Gastroesophageal sphincter (tissue), 4 donors: ENCODE measurements around the gene THRB. TPM values are rescaled to one million over a fixed set of nuclear protein-coding genes. Genes with fewer than 3 reads are reported as not detected.
A peak's percentile ranks its signal among the peaks of the same experiment; 100 is the strongest.

Experiments used
- ATAC-seq: fragments of 150-250 bp; one replicate; pipeline ENCODE4 v1.9.1; 2016; ENCODE audit warnings: mild to moderate bottlenecking, moderate library complexity
- H3K27ac ChIP-seq, 4 donors: fragments of 200-600 bp; sonication (generic) in 3 of 4; 1 replicate in 3 of 4; 2 replicates in 1 of 4; pipeline ENCODE4 v1.5.1; 2016 to 2019
- H3K27me3 ChIP-seq: fragments of 200-600 bp; sonication (generic); one replicate; pipeline ENCODE4 v1.5.1; 2019
- H3K36me3 ChIP-seq, 2 donors: fragments of 200-600 bp; sonication (generic); one replicate each; pipeline ENCODE4 v1.5.1; 2019; ENCODE audit warnings: control low read depth in 1 of 2
- H3K4me1 ChIP-seq, 3 donors: fragments of 200-600 bp; sonication (generic); 1 replicate in 2 of 3; 2 replicates in 1 of 3; pipeline ENCODE4 v1.5.1; 2016 to 2019; ENCODE audit warnings: control low read depth in 2 of 3
- H3K4me3 ChIP-seq, 2 donors: fragments of 200-600 bp; sonication (generic); one replicate each; pipeline ENCODE4 v1.5.1; 2019; ENCODE audit warnings: mild to moderate bottlenecking in 1 of 2, moderate library complexity in 1 of 2
- H3K9me3 ChIP-seq, 3 donors: fragments of 200-600 bp; sonication (generic); one replicate each; pipeline ENCODE4 v1.5.1; 2017 to 2019; ENCODE audit warnings: control low read depth in 2 of 3
- CTCF ChIP-seq, 4 experiments: fragments of 200-600 bp in 2 of 4; fragments of 450-650 bp in 2 of 4; sonication (generic) in 1 of 4; IDR thresholded peaks; one replicate each; pipeline ENCODE4 v1.5.1; 2017 to 2019; ENCODE audit warnings: antibody characterized with exemption in 4 of 4, mild to moderate bottlenecking in 2 of 4, moderate library complexity in 2 of 4
- EP300 ChIP-seq: sonication (generic); formaldehyde crosslinking; IDR thresholded peaks from one replicate; pipeline ENCODE4 v1.6.1; 2017; ENCODE audit warnings: antibody characterized with exemption, mild to moderate bottlenecking
- POLR2A ChIP-seq, 2 donors: fragments of 450-650 bp; IDR thresholded peaks; one replicate each; pipeline ENCODE4 v1.6.1; 2017; ENCODE audit warnings: antibody characterized with exemption in 2 of 2, mild to moderate bottlenecking in 2 of 2, moderate library complexity in 1 of 2
- POLR2AphosphoS5 ChIP-seq: sonication (generic); formaldehyde crosslinking; IDR thresholded peaks from one replicate; pipeline ENCODE4 v1.6.1; 2017; ENCODE audit warnings: antibody characterized with exemption
- WGBS, 2 donors: methylation state at CpG; one replicate each; pipeline ENCODE4 v1.1.5; 2018; ENCODE audit warnings: low coverage in 1 of 2; 5-methylcytosine and 5-hydroxymethylcytosine counted together
- total RNA-seq, 4 donors: library from RNA; depleted of rRNA; stranded (reverse); fragments of >200 nt; gene quantifications; one replicate each; pipeline ENCODE4 v1.1.0, GENCODE V29; 2016

The THRB gene
- total RNA-seq, 4 donors from 2014 or later = 42.5 to 61.9 (median 55.8) TPM

- ATAC-seq = no peak
- TF ChIP-seq POLR2AphosphoS5 (no peak), EP300 (no peak), POLR2A (IDR thresholded peaks at IDR 0.05) (no peak), CTCF (IDR thresholded peaks at IDR 0.05) (no peak)
- no peak overlapping the region for H3K4me3 ChIP-seq
- H3K27ac ChIP-seq = peak overlapping the region in 1 of 4 donors; percentile 0
- peaks cover 0 to 46% (median 12%) of the 10 kb centered on the region in 3 donors for H3K4me1 ChIP-seq
- no peaks in the 10 kb centered on the region for H3K36me3 ChIP-seq
- H3K9me3 ChIP-seq = no peaks in the 10 kb centered on the region
- WGBS, 2 donors = 80 to 90% methylated on average over 1 of the region's 1 CpG
- no peaks in the 10 kb centered on the region for H3K27me3 ChIP-seq
These were observed 145.2 kb downstream of the THRB start for GRCh38 chr3:24349367-24350019.

- Histone ChIP-seq H3K27ac (peak overlapping the region in 1 of 4 donors; percentile 0), H3K4me3 (no peak overlapping the region), H3K9me3 (no peaks in the 10 kb centered on the region), H3K4me1 (peaks cover 0 to 55% (median 14%) of the 10 kb centered on the region in 3 donors), H3K27me3 (no peaks in the 10 kb centered on the region), H3K36me3 (no peaks in the 10 kb centered on the region)
- WGBS, 2 donors = 89 to 94% methylated on average over 4 of the region's 4 CpGs
- TF ChIP-seq EP300 (no peak), POLR2A (IDR thresholded peaks at IDR 0.05) (no peak), POLR2AphosphoS5 (no peak), CTCF (IDR thresholded peaks at IDR 0.05) (no peak)
- no peak for ATAC-seq
These were observed 146.3 kb downstream of the THRB start for GRCh38 chr3:24348348-24348747.

- Histone ChIP-seq H3K4me1 (peaks cover 5 to 57% (median 10%) of the 10 kb centered on the region in 3 donors), H3K4me3 (no peak overlapping the region), H3K27ac (no peak overlapping the region), H3K36me3 (no peaks in the 10 kb centered on the region), H3K9me3 (no peaks in the 10 kb centered on the region), H3K27me3 (no peaks in the 10 kb centered on the region)
- ATAC-seq = no peak
- TF ChIP-seq EP300 (no peak), POLR2AphosphoS5 (peak; percentile 24)
- whole genome bisulfite sequencing, 2 donors = 20 to 33% methylated on average over 3 of the region's 3 CpGs
These were observed 149.7 kb downstream of the THRB start for GRCh38 chr3:24344784-24345439.

GRCh38 chr3:24343084-24343783 is 151.4 kb downstream of the THRB start:
- Histone ChIP-seq H3K9me3 (no peaks in the 10 kb centered on the region), H3K4me3 (no peak overlapping the region), H3K27ac (no peak overlapping the region), H3K27me3 (no peaks in the 10 kb centered on the region), H3K4me1 (peaks cover 7 to 72% (median 14%) of the 10 kb centered on the region in 3 donors), H3K36me3 (no peaks in the 10 kb centered on the region)
- no peak for TF ChIP-seq CTCF (IDR thresholded peaks at IDR 0.05)
- no peak for TF ChIP-seq POLR2A (IDR thresholded peaks at IDR 0.05)
- TF ChIP-seq POLR2AphosphoS5 = no peak
- TF ChIP-seq EP300 = no peak
- 69 to 82% methylated on average over 3 of the region's 3 CpGs for WGBS, 2 donors
- ATAC-seq = no peak

- no peak overlapping the region for H3K27ac ChIP-seq
- no peaks in the 10 kb centered on the region for H3K36me3 ChIP-seq
- H3K9me3 ChIP-seq = no peaks in the 10 kb centered on the region
- WGBS, 2 donors = 91 to 100% methylated on average over 4 of the region's 4 CpGs
- TF ChIP-seq EP300 (no peak), CTCF (IDR thresholded peaks at IDR 0.05) (no peak), POLR2AphosphoS5 (no peak), POLR2A (IDR thresholded peaks at IDR 0.05) (no peak)
- ATAC-seq = no peak
- H3K27me3 ChIP-seq = no peaks in the 10 kb centered on the region
- H3K4me1 ChIP-seq = peaks cover 7 to 75% (median 14%) of the 10 kb centered on the region in 3 donors
- H3K4me3 ChIP-seq = no peak overlapping the region
These were observed 152.4 kb downstream of the THRB start for GRCh38 chr3:24342275-24342674.
